Adrenal gland (tissue), 5 donors: ENCODE measurements around the gene APP.

Experiments
- CTCF ChIP-seq, 6 experiments: fragments of 450-650 bp in 4 of 6; fragments of 200-600 bp in 2 of 6; sonication (generic) in 1 of 6; IDR thresholded peaks; 1 replicate in 5 of 6; 2 replicates in 1 of 6; pipeline versions ENCODE4 v1.5.1 to v1.8.0; 2016 to 2021; ENCODE audit warnings: antibody characterized with exemption in 6 of 6, mild to moderate bottlenecking in 2 of 6, moderate library complexity in 1 of 6
- POLR2A ChIP-seq, 2 donors: fragments of 450-650 bp; IDR thresholded peaks; one replicate each; pipeline ENCODE4 v1.6.1; 2017; ENCODE audit warnings: antibody characterized with exemption in 2 of 2, mild to moderate bottlenecking in 2 of 2, moderate library complexity in 1 of 2
- donor health status: DM: no; HTN: no; CAD: no.

- no peak for TF ChIP-seq POLR2A (IDR thresholded peaks at IDR 0.05)
- TF ChIP-seq CTCF (IDR thresholded peaks at IDR 0.05) = no peak
These were observed 238.8 kb downstream of the APP start for GRCh38 chr21:25931765-25932164.
